Gastrocnemius medialis (tissue), 4 donors: ENCODE data around the gene HIVEP1. TPM values are rescaled to one million over a fixed set of nuclear protein-coding genes. Genes with fewer than 3 reads are reported as not detected.
"Not testable (repeated sequence)": the region's sequence is repeated elsewhere in the genome, so short reads cannot be mapped to it uniquely, and the experiment has no call there.

Experiments
- ATAC-seq, 2 donors: fragments of 150-250 bp; one replicate each; pipeline ENCODE4 v1.9.1; 2016
- DNase-seq, 2 donors: peaks; one replicate each; pipeline ENCODE4 v3.0.0-alpha.2; 2019
- H3K27ac ChIP-seq, 4 donors: fragments of 200-600 bp; sonication (generic); 1 replicate in 1 of 4; 2 replicates in 3 of 4; pipeline ENCODE4 v1.5.1; 2016 to 2018; ENCODE audit warnings: mild to moderate bottlenecking in 2 of 4, moderate library complexity in 1 of 4
- H3K27me3 ChIP-seq, 3 donors: fragments of 200-600 bp; sonication (generic) in 2 of 3; 1 replicate in 1 of 3; 2 replicates in 2 of 3; pipeline versions ENCODE4 v1.5.1 to v1.6.0; 2016 to 2019; ENCODE audit warnings: mild to moderate bottlenecking in 1 of 3, moderate library complexity in 1 of 3
- H3K36me3 ChIP-seq, 2 donors: fragments of 200-600 bp; sonication (generic) in 1 of 2; one replicate each; pipeline ENCODE4 v1.5.1; 2017 to 2018
- H3K4me1 ChIP-seq, 2 donors: fragments of 200-600 bp; sonication (generic) in 1 of 2; one replicate each; pipeline ENCODE4 v1.5.1; 2016 to 2017; ENCODE audit warnings: mild to moderate bottlenecking in 2 of 2
- H3K4me3 ChIP-seq, 4 donors: fragments of 200-600 bp; sonication (generic) in 3 of 4; 1 replicate in 1 of 4; 2 replicates in 3 of 4; pipeline ENCODE4 v1.5.1; 2016 to 2019; ENCODE audit warnings: mild to moderate bottlenecking in 2 of 4
- H3K9me3 ChIP-seq, 3 donors: fragments of 200-600 bp; sonication (generic) in 2 of 3; 1 replicate in 1 of 3; 2 replicates in 2 of 3; pipeline ENCODE4 v1.5.1; 2016 to 2019
- POLR2A ChIP-seq, 2 donors: fragments of 450-650 bp; IDR thresholded peaks; one replicate each; pipeline ENCODE4 v1.6.1; 2017; ENCODE audit warnings: antibody characterized with exemption in 2 of 2, mild to moderate bottlenecking in 2 of 2, moderate library complexity in 2 of 2
- in situ Hi-C, 4 donors: fragments of 200-750 bp; cut with MboI; loops; one replicate each; pipeline versions ENCODE4 v1.15.0 to v1.8.0; 2017; ENCODE audit warnings: low sequenced_read_pairs in 4 of 4
- intact Hi-C: fragments of 100-400 bp; cut with DNase I; formaldehyde crosslinking; loops from one replicate; pipeline ENCODE4 v1.15.1; 2023; ENCODE audit warnings: low total_unique reads
- total RNA-seq, 4 donors: library from RNA; depleted of rRNA; stranded (reverse); fragments of >200 nt; gene quantifications; one replicate each; pipeline versions ENCODE4 v1.1.0 to v1.2.3, GENCODE V29; 2016
- TF ChIP-seq, protein P1 (sequence below), 5 experiments: fragments of 450-650 bp in 3 of 5; fragments of 200-600 bp in 2 of 5; sonication (generic) in 2 of 5; IDR thresholded peaks in 4 of 5; conservative IDR thresholded peaks in 1 of 5; 1 replicate in 4 of 5; 2 replicates in 1 of 5; pipeline ENCODE4 v1.5.1; 2016 to 2019; ENCODE audit warnings: antibody characterized with exemption in 5 of 5, mild to moderate bottlenecking in 3 of 5, moderate library complexity in 3 of 5

HIVEP1 gene
- total RNA-seq, 4 donors from 2014 or later = 8.3 to 13.5 (median 10.5) TPM

DNA sequence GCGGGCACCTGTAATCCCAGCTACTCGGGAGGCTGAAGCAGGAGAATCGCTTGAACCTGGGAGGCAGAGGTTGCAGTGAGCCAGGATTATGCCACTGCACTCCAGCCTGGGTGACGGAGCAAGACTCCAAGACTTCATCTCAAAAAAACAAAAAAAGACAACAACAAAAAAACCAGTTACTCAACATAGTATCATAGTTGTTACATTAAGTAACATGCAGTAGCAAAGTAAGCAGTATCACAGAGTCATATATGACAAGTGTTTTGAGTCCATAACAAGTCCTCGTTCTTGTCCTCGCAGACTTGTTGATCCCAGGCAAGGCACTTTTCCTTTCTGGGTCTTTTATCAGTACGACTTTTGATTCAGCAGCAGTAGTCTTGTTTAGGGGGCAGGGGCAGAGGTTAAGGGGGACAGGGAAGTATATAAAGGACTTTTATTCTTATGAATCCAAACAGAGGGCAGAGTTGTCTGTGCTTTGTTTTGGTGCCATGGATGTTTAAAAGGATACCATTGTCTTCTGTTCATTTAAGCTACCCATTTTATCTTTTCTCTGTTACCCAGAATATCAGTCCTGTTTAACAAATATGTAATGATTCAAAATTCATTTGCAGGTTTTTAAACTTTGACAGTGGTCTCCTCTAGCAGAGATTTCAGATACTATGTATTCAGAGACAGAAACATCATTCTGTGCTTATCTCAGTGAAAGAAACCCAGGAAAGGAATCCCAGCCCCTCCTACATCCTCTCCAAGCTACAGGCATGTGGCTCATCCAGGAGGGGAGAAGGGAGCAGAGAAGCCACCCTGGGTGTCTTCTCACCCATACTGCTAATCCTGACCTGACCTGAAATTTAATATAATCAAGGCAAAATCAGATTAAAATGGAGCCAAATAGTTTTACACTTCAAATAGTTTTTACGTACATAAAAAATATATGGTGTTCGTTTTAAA, 140.2 kb downstream of the HIVEP1 start:
- intact Hi-C loops (no loop called here), in situ Hi-C loops (no loop called here)
- no peak overlapping the region for H3K4me3 ChIP-seq
- ATAC-seq = no peak
- no peaks in the 10 kb centered on the region for H3K27me3 ChIP-seq
- H3K36me3 ChIP-seq = no peaks in the 10 kb centered on the region
- H3K9me3 ChIP-seq = no peaks in the 10 kb centered on the region
- DNase-seq = no peak
- no peak for TF ChIP-seq POLR2A (IDR thresholded peaks at IDR 0.05)
- TF ChIP-seq, protein P1, sequence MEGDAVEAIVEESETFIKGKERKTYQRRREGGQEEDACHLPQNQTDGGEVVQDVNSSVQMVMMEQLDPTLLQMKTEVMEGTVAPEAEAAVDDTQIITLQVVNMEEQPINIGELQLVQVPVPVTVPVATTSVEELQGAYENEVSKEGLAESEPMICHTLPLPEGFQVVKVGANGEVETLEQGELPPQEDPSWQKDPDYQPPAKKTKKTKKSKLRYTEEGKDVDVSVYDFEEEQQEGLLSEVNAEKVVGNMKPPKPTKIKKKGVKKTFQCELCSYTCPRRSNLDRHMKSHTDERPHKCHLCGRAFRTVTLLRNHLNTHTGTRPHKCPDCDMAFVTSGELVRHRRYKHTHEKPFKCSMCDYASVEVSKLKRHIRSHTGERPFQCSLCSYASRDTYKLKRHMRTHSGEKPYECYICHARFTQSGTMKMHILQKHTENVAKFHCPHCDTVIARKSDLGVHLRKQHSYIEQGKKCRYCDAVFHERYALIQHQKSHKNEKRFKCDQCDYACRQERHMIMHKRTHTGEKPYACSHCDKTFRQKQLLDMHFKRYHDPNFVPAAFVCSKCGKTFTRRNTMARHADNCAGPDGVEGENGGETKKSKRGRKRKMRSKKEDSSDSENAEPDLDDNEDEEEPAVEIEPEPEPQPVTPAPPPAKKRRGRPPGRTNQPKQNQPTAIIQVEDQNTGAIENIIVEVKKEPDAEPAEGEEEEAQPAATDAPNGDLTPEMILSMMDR (IDR thresholded peaks at IDR 0.05 in 4 of 5, conservative IDR thresholded peaks at IDR 0.05 in 1 of 5) = no peak
- H3K4me1 ChIP-seq = no peaks in the 10 kb centered on the region
- no peak overlapping the region for H3K27ac ChIP-seq

DNA sequence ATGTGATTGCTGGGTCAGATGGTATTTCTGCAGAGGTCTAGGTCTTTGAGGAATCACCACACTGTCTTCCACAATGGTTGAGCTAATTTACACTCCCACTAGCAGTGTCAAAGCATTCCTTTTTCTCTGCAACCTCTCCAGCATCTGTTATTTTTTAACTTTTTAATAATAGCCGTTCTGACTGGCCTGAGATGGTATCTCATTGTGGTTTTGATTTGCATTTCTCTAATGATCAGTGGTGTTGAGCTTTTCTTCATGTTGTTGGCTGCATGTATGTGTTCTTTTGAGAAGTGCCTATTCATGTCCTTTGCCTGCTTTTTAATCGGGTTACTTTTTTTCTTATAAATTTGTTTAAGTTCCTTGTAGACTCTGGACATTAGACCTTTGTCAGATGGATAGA, 143.7 kb downstream of the HIVEP1 start:
- H3K27ac ChIP-seq, H3K9me3 ChIP-seq, H3K4me3 ChIP-seq, intact Hi-C loops, H3K27me3 ChIP-seq, H3K4me1 ChIP-seq, DNase-seq, ATAC-seq, in situ Hi-C loops, H3K36me3 ChIP-seq: not testable (repeated sequence)

DNA sequence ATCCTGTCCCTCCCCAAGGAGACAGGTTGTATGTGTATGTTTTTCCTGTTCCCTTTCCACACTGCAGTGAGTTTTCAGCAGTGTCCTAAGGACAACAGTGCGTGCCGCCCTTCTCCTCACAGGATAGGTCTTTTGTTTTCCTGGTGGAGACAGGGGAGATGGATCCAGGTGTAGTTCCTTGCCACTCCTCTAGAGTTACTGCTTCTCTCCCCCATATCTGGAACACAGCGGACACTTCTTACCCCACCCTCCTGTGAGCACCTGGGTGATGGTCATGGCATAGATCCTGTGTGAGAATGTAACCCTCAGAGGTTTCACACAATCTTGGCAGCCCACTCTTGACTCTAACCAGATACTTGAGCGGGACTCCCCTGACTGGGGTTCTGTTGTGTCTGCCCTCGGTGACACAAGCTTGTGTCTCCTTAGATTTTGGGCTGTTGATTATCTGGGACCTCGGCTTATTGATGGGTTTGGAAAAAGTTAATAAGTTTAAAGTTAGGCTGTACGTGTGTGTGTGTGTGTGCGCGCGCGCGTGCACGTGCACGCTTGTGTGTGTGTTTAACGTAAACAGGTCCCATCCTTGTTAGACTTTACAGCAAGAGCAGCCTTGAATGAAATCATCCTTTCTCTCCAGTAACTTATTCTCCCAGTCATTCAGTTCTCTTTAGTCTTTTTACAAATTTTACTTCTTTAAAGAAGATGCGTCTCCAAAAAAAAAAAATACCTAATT, 146.7 kb downstream of the HIVEP1 start:
- TF ChIP-seq, protein P1 (IDR thresholded peaks at IDR 0.05 in 4 of 5, conservative IDR thresholded peaks at IDR 0.05 in 1 of 5) = no peak
- no peak overlapping the region for H3K27ac ChIP-seq
- H3K36me3 ChIP-seq = peaks cover 0 to 28% of the 10 kb centered on the region in 2 donors
- ATAC-seq = no peak
- peaks cover 0 to 7% of the 10 kb centered on the region in 2 donors for H3K4me1 ChIP-seq
- DNase-seq = no peak
- in situ Hi-C loops (no loop called here), intact Hi-C loops (no loop called here)
- no peaks in the 10 kb centered on the region for H3K27me3 ChIP-seq
- H3K4me3 ChIP-seq = no peak overlapping the region
- no peaks in the 10 kb centered on the region for H3K9me3 ChIP-seq

DNA sequence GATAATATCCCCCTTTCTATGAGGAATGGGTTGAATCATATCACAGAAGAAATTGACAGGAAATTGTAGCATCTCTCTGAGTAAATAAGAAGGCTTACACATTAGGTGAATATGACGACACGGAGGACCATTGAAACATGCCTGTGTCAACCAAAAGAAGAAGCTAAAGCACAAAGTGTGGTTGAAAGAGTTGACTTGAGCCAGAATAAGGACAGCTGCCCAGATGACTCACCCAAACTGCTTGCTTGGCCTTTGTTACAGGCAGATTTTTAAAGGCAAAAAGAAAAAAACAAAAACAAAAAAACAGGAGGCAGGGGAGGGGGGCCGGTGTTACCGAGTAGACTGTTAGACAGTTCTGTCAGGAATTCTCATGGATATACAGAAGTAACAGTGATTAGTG, 148.2 kb downstream of the HIVEP1 start:
- DNase-seq (peak; percentile 23 to 41), ATAC-seq (peak; percentile 66 to 77)
- no peak for TF ChIP-seq POLR2A (IDR thresholded peaks at IDR 0.05)
- TF ChIP-seq, protein P1 (IDR thresholded peaks at IDR 0.05 in 4 of 5, conservative IDR thresholded peaks at IDR 0.05 in 1 of 5) = no peak
- Histone ChIP-seq H3K4me3 (no peak overlapping the region), H3K9me3 (no peaks in the 10 kb centered on the region), H3K36me3 (peaks cover 0 to 31% of the 10 kb centered on the region in 2 donors), H3K27me3 (no peaks in the 10 kb centered on the region), H3K27ac (peak overlapping the region in 3 of 4 donors; percentile 10 to 31 (median 14)), H3K4me1 (peaks cover 0 to 7% of the 10 kb centered on the region in 2 donors)
- in situ Hi-C loops (no loop called here), intact Hi-C loops (no loop called here)

DNA sequence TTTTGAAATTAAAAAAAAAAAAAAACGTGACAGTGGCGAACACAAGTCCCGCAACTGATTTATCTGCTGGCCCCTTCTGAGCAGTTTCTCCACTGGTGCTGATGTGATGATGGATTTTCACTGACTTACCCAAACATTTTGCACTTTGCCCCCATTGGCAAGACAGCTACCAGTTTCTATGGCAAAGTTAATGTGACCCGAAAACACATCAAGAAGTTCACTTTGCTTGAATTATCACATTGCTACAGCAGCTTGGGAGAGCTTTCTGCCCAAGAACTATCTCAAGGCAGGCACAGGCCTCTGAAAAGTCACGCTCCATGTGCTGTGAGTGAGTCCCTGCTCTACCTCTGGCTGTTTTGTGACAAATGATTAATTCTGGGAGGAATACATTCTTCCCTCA, 150.1 kb downstream of the HIVEP1 start:
- Histone ChIP-seq H3K9me3 (no peaks in the 10 kb centered on the region), H3K27me3 (no peaks in the 10 kb centered on the region), H3K4me3 (no peak overlapping the region), H3K4me1 (peaks cover 0 to 7% of the 10 kb centered on the region in 2 donors), H3K27ac (no peak overlapping the region), H3K36me3 (peaks cover 0 to 31% of the 10 kb centered on the region in 2 donors)
- intact Hi-C loops = no loop called here
- no peak for DNase-seq
- no peak for TF ChIP-seq POLR2A (IDR thresholded peaks at IDR 0.05)
- TF ChIP-seq, protein P1 (IDR thresholded peaks at IDR 0.05 in 4 of 5, conservative IDR thresholded peaks at IDR 0.05 in 1 of 5) = no peak
- in situ Hi-C loops = no loop called here
- ATAC-seq = no peak
